Heart right ventricle (tissue), 16 donors: ENCODE data around the gene REEP6. TPM values are rescaled to one million over a fixed set of nuclear protein-coding genes. Genes with fewer than 3 reads are reported as not detected.
A peak's percentile ranks its signal among the peaks of the same experiment; 100 is the strongest.

ENCODE experiments used
- ATAC-seq, 8 donors: fragments of 200-7000 bp; cut with Tn5 transposase; one replicate each; pipeline ENCODE4 v1.9.1; 2020; ENCODE audit warnings: mild to moderate bottlenecking in 8 of 8, moderate library complexity in 8 of 8, moderate number of reproducible peaks in 1 of 8
- DNase-seq, 2 donors: peaks; one replicate each; pipeline ENCODE4 v3.0.0-alpha.2; 2020
- H3K27ac ChIP-seq, 10 donors: fragments of 200-600 bp; sonication (generic) in 2 of 10; one replicate each; pipeline versions ENCODE4 v1.5.0 to v1.8.0; 2020 to 2022; ENCODE audit warnings: mild to moderate bottlenecking in 3 of 10
- H3K27me3 ChIP-seq, 7 donors: fragments of 200-600 bp; one replicate each; pipeline ENCODE4 v1.8.0; 2021 to 2022; ENCODE audit warnings: mild to moderate bottlenecking in 2 of 7
- H3K36me3 ChIP-seq, 9 donors: fragments of 200-600 bp; sonication (generic) in 1 of 9; one replicate each; pipeline versions ENCODE4 v1.5.0 to v1.8.0; 2020 to 2022; ENCODE audit warnings: mild to moderate bottlenecking in 2 of 9
- H3K4me1 ChIP-seq, 9 donors: fragments of 200-600 bp; sonication (generic) in 1 of 9; one replicate each; pipeline versions ENCODE4 v1.5.0 to v1.8.0; 2020 to 2022; ENCODE audit warnings: mild to moderate bottlenecking in 4 of 9
- H3K4me3 ChIP-seq, 10 donors: fragments of 200-600 bp; sonication (generic) in 2 of 10; one replicate each; pipeline versions ENCODE4 v1.5.0 to v1.8.0; 2020 to 2022; ENCODE audit warnings: mild to moderate bottlenecking in 7 of 10, moderate library complexity in 2 of 10
- H3K9me3 ChIP-seq, 11 donors: fragments of 200-600 bp in 10 of 11; sonication (generic) in 2 of 11; one replicate each; pipeline versions ENCODE4 v1.5.0 to v1.8.0; 2013 to 2022; ENCODE audit warnings: mild to moderate bottlenecking in 2 of 11, control low read depth in 1 of 11, moderate library complexity in 1 of 11
- CTCF ChIP-seq, 9 donors: fragments of 200-600 bp; sonication (generic) in 2 of 9; IDR thresholded peaks; one replicate each; pipeline versions ENCODE4 v1.5.0 to v1.8.0; 2021 to 2022; ENCODE audit warnings: antibody characterized with exemption in 9 of 9, mild to moderate bottlenecking in 5 of 9, moderate library complexity in 1 of 9
- WGBS, 2 donors: extraction: QIAGEN DNeasy Blood & Tissue Kit; methylation state at CpG; one replicate each; pipeline ENCODE4 v1.1.7; 2013; ENCODE audit warnings: inconsistent platforms in 1 of 2; 5-methylcytosine and 5-hydroxymethylcytosine counted together
- intact Hi-C, 10 donors: fragments of 100-400 bp; cut with DNase I; formaldehyde crosslinking; loops; one replicate each; pipeline versions ENCODE4 v1.11.1 to v1.14.2; 2022
- polyA plus RNA-seq, 2 donors: library from polyadenylated mRNA; stranded (reverse); fragments of 200-250 nt; gene quantifications; one replicate each; pipeline ENCODE4 v1.2.3, GENCODE V29; 2013
- total RNA-seq, 10 donors: library from RNA; stranded (reverse); fragmentation: NEBNext Ultra II Directional in 3 of 10; extraction: Animal tissue kit (Norgen Biotek cat#: 25700) in 3 of 10; gene quantifications; one replicate each; pipeline versions ENCODE4 v1.2.1 to v1.2.4, GENCODE V29; 2021 to 2023
- donor health status: Arrhythmogenic right ventricular cardiomyopathy.
- donor health status: ischemic (EF 13 %, LVEDD 7.1; RV severe dilation, severe dysfunction).
- donor health status: healthy with polysubstance abuse.
- donor health status: DM: no; HTN: yes; CAD: no.
- donor health status: DM: no; HTN: no; CAD: no.
- donor health status: ischemic (EF 25% LVEDD 6.9; RV normal size, moderate dysfunction).
- donor health status: ischemic (EF 25% LVEDD 5.7; RV mildly dilated, moderate dysfunction).
- donor health status: healthy.
- donor health status: DM: yes; HTN: yes; CAD: no.
- donor health status: Ischemic cardiomyopathy.
- donor health status: ischemic (EF 35%, LVEDD 5.7; RV mildly dilated, moderate dysfunction).
- donor health status: nonischemic (EF 11% LVEDD 7.7; RV severe dilation, severe dysfunction).
- donor health status: DM: yes; HTN: yes; CAD: no.
- donor health status: PGD.
- donor health status: ischemic (EF 29% LVEDD 5.4; RV normal size, mild dysfunction).
- donor health status: nonischemic (EF 23%, LVEDD 6.1; RV moderate dilation, normal function).

Gene REEP6
- total and polyA plus RNA-seq, 12 donors: 1.8 to 5.0 (median 3.8) TPM

- peak overlapping the region in 9 of 10 donors; percentile 5 to 57 (median 47) for H3K4me3 ChIP-seq
- ATAC-seq (peak in 1 of 8 donors; percentile 17), DNase-seq (no peak)
- no peaks in the 10 kb centered on the region for H3K9me3 ChIP-seq
- 1 to 2% methylated on average over 73 to 98 of the region's 99 CpGs for WGBS, 2 donors
- H3K36me3 ChIP-seq: peaks cover 0 to 25% (median 11%) of the 10 kb centered on the region in 9 donors
- no peak overlapping the region for H3K27ac ChIP-seq
- peaks cover 33 to 63% (median 58%) of the 10 kb centered on the region in 7 donors for H3K27me3 ChIP-seq
- intact Hi-C loops: loop anchor here in 2 of 10 donors (10.0 kb wide), 1 partner anchor 69 kb away; the partner anchor contains the start of gene ADAMTSL5 (in 2 of the 2)
- TF ChIP-seq CTCF (IDR thresholded peaks at IDR 0.05): no peak
- H3K4me1 ChIP-seq: peaks cover 8 to 26% (median 24%) of the 10 kb centered on the region in 9 donors
Observed at GRCh38 chr19:1445932-1446712, 44.9 kb upstream of the REEP6 start.

- Histone ChIP-seq H3K9me3 (no peaks in the 10 kb centered on the region), H3K4me3 (peak overlapping the region in 6 of 10 donors; percentile 5 to 49 (median 47)), H3K27ac (no peak overlapping the region), H3K36me3 (peaks cover 0 to 17% (median 3%) of the 10 kb centered on the region in 9 donors), H3K27me3 (peaks cover 37 to 71% (median 66%) of the 10 kb centered on the region in 7 donors), H3K4me1 (peaks cover 8 to 26% (median 23%) of the 10 kb centered on the region in 9 donors)
- 2 to 4% methylated on average over 58 to 63 of the region's 63 CpGs for WGBS, 2 donors
- ATAC-seq (no peak), DNase-seq (no peak)
- TF ChIP-seq CTCF (IDR thresholded peaks at IDR 0.05): no peak
- intact Hi-C loops: loop anchor here in 2 of 10 donors (10.0 kb wide), 1 partner anchor 68 kb away; the partner anchor contains the start of gene ADAMTSL5 (in 2 of the 2)
Observed at GRCh38 chr19:1446713-1447481, 44.1 kb upstream of the REEP6 start.

- H3K36me3 ChIP-seq: peaks cover 0 to 11% (median 0%) of the 10 kb centered on the region in 9 donors
- intact Hi-C loops: loop anchor here in 2 of 10 donors (10.0 kb wide), 1 partner anchor 67 kb away; the partner anchor contains the start of gene ADAMTSL5 (in 2 of the 2)
- no peak for TF ChIP-seq CTCF (IDR thresholded peaks at IDR 0.05)
- no peak for ATAC-seq
- no peaks in the 10 kb centered on the region for H3K9me3 ChIP-seq
- no peak overlapping the region for H3K4me3 ChIP-seq
- peaks cover 43 to 77% (median 72%) of the 10 kb centered on the region in 7 donors for H3K27me3 ChIP-seq
- no peak for DNase-seq
- H3K27ac ChIP-seq: no peak overlapping the region
- peaks cover 8 to 26% (median 23%) of the 10 kb centered on the region in 9 donors for H3K4me1 ChIP-seq
- WGBS, 2 donors: 28 to 35% methylated on average over 4 of the region's 4 CpGs
Observed at GRCh38 chr19:1447504-1447903, 43.5 kb upstream of the REEP6 start.

- peaks cover 8 to 30% (median 25%) of the 10 kb centered on the region in 9 donors for H3K4me1 ChIP-seq
- ATAC-seq (no peak), DNase-seq (no peak)
- H3K4me3 ChIP-seq: no peak overlapping the region
- intact Hi-C loops: loop anchor here in 2 of 10 donors (10.0 kb wide), 1 partner anchor 67 kb away; the partner anchor contains the start of gene ADAMTSL5 (in 2 of the 2)
- no peaks in the 10 kb centered on the region for H3K9me3 ChIP-seq
- TF ChIP-seq CTCF (IDR thresholded peaks at IDR 0.05): no peak
- H3K27me3 ChIP-seq: peaks cover 48 to 82% (median 76%) of the 10 kb centered on the region in 7 donors
- H3K36me3 ChIP-seq: peaks cover 0 to 6% (median 0%) of the 10 kb centered on the region in 9 donors
- 83 to 85% methylated on average over 9 of the region's 9 CpGs for WGBS, 2 donors
- no peak overlapping the region for H3K27ac ChIP-seq
Observed at GRCh38 chr19:1447944-1448343, 43.0 kb upstream of the REEP6 start.
